Measurements from ENCODE around the gene WDR4. TPM values are rescaled to one million over a fixed set of nuclear protein-coding genes. Genes with fewer than 3 reads are reported as not detected.

The WDR4 gene
- total and polyA plus RNA-seq, 2 of the 13 experiments (the other 11 are each of a cell fraction or from before 2014, with no cell fraction given): 11.3 to 14.4 TPM

DNA sequence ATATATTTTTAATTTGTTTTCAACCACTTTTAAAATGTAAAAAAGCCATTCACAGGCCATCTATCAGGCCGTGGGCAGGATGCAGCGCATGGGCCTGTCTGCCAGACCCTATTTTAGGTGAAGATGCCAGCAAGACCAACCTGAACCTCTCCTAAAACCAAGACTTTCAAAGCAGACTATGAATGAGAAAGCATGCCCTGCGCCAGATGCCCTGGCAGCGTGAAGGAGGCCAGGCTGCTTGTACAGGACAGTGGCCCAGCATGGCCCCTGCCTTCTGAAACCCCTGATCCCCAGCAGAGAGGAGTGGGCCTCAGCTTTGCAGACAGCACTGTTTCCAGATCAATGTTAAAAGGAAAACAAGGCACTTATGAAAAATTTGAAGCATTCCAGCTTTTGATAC is 31.6 kb downstream of the WDR4 start:
- peaks cover 28 to 80% of the 10 kb centered on the region in 2 experiments for H3K36me3 ChIP-seq (replicated peaks in 1 of 2; ENCODE audit: control insufficient read depth in 1 of 2, insufficient read depth in 2 of 2, low read length in 2 of 2)

GRCh38 chr21:42847051-42847707 is 32.2 kb downstream of the WDR4 start:
- ChIA-PET POLR2A (no interaction called here), CTCF (ENCODE audit: low intra/inter-chr PET ratio, low total read pairs) (no interaction called here)
- no peaks in the 10 kb centered on the region for H3K4me1 ChIP-seq (ENCODE audit: insufficient read depth, low read length)
- ATAC-seq (no peak), FAIRE-seq (no peak), DNase-seq (ENCODE audit: low spot score) (no peak)
- 92% methylated on average over 17 of the region's 18 CpGs for WGBS (ENCODE audit: low lambda C conversion rate)
- intact Hi-C loops (cut with micrococcal nuclease; ENCODE audit: unreplicated experiment) (no loop called here), in situ Hi-C loops (cut with HindIII; ENCODE audit: extremely low pct_ligation_motif_present, low pct_unique_long_range_greater_than_20kb) (no loop called here)
- no peaks in the 10 kb centered on the region for H3K27me3 ChIP-seq (ENCODE audit: control insufficient read depth in 1 of 2, insufficient read depth in 2 of 2, low read length in 2 of 2)
- H4K20me1 ChIP-seq (ENCODE audit: insufficient read depth, low read length): no peaks in the 10 kb centered on the region
- no peak overlapping the region for H3K27ac ChIP-seq (ENCODE audit: extremely low read length, insufficient read depth, low read length)
- no peak overlapping the region for H3K4me3 ChIP-seq (replicated peaks in 1 of 3; ENCODE audit: insufficient read depth in 1 of 3, low read depth in 2 of 3, low read length in 3 of 3)
- H3K4me2 ChIP-seq (ENCODE audit: low read depth, low read length): no peak overlapping the region
- H3K9me3 ChIP-seq (ENCODE audit: low read length): no peaks in the 10 kb centered on the region
- H2AFZ ChIP-seq (ENCODE audit: low read length): no peak overlapping the region
- H3K36me3 ChIP-seq (replicated peaks in 1 of 2; ENCODE audit: control insufficient read depth in 1 of 2, insufficient read depth in 2 of 2, low read length in 2 of 2): peaks cover 27 to 81% of the 10 kb centered on the region in 2 experiments
- BruUV-seq (replicated peaks): no TSS peak
- H3K79me2 ChIP-seq (ENCODE audit: insufficient read depth, low read length): peaks cover 6% of the 10 kb centered on the region
- no peak overlapping the region for H3K9ac ChIP-seq (ENCODE audit: insufficient read depth, low read depth, low read length)
- TF ChIP-seq, protein P1, sequence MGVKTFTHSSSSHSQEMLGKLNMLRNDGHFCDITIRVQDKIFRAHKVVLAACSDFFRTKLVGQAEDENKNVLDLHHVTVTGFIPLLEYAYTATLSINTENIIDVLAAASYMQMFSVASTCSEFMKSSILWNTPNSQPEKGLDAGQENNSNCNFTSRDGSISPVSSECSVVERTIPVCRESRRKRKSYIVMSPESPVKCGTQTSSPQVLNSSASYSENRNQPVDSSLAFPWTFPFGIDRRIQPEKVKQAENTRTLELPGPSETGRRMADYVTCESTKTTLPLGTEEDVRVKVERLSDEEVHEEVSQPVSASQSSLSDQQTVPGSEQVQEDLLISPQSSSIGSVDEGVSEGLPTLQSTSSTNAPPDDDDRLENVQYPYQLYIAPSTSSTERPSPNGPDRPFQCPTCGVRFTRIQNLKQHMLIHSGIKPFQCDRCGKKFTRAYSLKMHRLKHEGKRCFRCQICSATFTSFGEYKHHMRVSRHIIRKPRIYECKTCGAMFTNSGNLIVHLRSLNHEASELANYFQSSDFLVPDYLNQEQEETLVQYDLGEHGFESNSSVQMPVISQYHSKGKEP (CRISPR knock-in tag; IDR thresholded peaks at IDR 0.05): no peak
- TF ChIP-seq EEA1 (CRISPR knock-in tag; IDR thresholded peaks at IDR 0.05; ENCODE audit: borderline replicate concordance): no peak
- TF ChIP-seq, protein P2, sequence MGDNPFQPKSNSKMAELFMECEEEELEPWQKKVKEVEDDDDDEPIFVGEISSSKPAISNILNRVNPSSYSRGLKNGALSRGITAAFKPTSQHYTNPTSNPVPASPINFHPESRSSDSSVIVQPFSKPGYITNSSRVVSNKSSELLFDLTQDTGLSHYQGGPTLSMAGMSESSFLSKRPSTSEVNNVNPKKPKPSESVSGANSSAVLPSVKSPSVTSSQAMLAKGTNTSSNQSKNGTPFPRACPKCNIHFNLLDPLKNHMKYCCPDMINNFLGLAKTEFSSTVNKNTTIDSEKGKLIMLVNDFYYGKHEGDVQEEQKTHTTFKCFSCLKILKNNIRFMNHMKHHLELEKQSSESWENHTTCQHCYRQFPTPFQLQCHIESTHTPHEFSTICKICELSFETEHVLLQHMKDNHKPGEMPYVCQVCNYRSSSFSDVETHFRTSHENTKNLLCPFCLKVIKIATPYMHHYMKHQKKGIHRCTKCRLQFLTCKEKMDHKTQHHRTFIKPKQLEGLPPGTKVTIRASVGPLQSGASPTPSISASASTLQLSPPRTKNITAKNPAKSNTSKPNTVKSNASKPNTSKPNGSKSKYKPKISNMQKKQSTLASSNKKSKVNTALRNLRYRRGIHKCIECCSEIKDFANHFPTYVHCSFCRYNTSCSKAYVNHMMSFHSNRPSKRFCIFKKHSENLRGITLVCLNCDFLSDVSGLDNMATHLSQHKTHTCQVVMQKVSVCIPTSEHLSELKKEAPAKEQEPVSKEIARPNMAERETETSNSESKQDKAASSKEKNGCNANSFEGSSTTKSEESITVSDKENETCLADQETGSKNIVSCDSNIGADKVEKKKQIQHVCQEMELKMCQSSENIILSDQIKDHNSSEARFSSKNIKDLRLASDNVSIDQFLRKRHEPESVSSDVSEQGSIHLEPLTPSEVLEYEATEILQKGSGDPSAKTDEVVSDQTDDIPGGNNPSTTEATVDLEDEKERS (CRISPR knock-in tag; IDR thresholded peaks at IDR 0.05): no peak
- no peak for TF ChIP-seq LCORL (IDR thresholded peaks at IDR 0.05)
- no peak for TF ChIP-seq LCORL (CRISPR knock-in tag; IDR thresholded peaks at IDR 0.05)
- TF ChIP-seq ATF6 (CRISPR knock-in tag; conservative IDR thresholded peaks at IDR 0.05): no peak

More for the DNA sequence above, 31.6 kb downstream of the WDR4 start:
- H3K27ac ChIP-seq (ENCODE audit: extremely low read length, insufficient read depth, low read length): no peak overlapping the region
- H3K4me3 ChIP-seq (replicated peaks in 1 of 3; ENCODE audit: insufficient read depth in 1 of 3, low read depth in 2 of 3, low read length in 3 of 3): no peak overlapping the region
- intact Hi-C loops (cut with micrococcal nuclease; ENCODE audit: unreplicated experiment): no loop called here
- H3K79me2 ChIP-seq (ENCODE audit: insufficient read depth, low read length): peaks cover 5% of the 10 kb centered on the region
- ChIA-PET CTCF (ENCODE audit: low intra/inter-chr PET ratio, low total read pairs) (no interaction called here), POLR2A (no interaction called here)
- H3K4me2 ChIP-seq (ENCODE audit: low read depth, low read length): no peak overlapping the region
- DNase-seq (ENCODE audit: low spot score): no peak
- BruUV-seq (replicated peaks): no TSS peak
- no peak overlapping the region for H3K9ac ChIP-seq (ENCODE audit: insufficient read depth, low read depth, low read length)
- H3K27me3 ChIP-seq (ENCODE audit: control insufficient read depth in 1 of 2, insufficient read depth in 2 of 2, low read length in 2 of 2): no peaks in the 10 kb centered on the region
- no peaks in the 10 kb centered on the region for H3K9me3 ChIP-seq (ENCODE audit: low read length)
- no peak for ATAC-seq
- no peaks in the 10 kb centered on the region for H3K4me1 ChIP-seq (ENCODE audit: insufficient read depth, low read length)
- in situ Hi-C loops (cut with HindIII; ENCODE audit: extremely low pct_ligation_motif_present, low pct_unique_long_range_greater_than_20kb): no loop called here
- no peaks in the 10 kb centered on the region for H4K20me1 ChIP-seq (ENCODE audit: insufficient read depth, low read length)
- WGBS (ENCODE audit: low lambda C conversion rate): 96% methylated on average over 4 of the region's 4 CpGs
- H2AFZ ChIP-seq (ENCODE audit: low read length): no peak overlapping the region
- no peak for FAIRE-seq
- TF ChIP-seq JDP2 (CRISPR knock-in tag; IDR thresholded peaks at IDR 0.05; ENCODE audit: borderline replicate concordance): no peak
- no peak for TF ChIP-seq GLMP (CRISPR knock-in tag; IDR thresholded peaks at IDR 0.05; ENCODE audit: borderline replicate concordance)

Data from HepG2 (cell line).